ENCODE results near the gene FRG2B. TPM values are rescaled to one million over a fixed set of nuclear protein-coding genes. Genes with fewer than 3 reads are reported as not detected.
"Not testable (repeated sequence)": the region's sequence is repeated elsewhere in the genome, so short reads cannot be mapped to it uniquely, and the experiment has no call there.

FRG2B gene
- total and polyA plus RNA-seq, 2 of the 8 experiments (the other 6 are each of a cell fraction or from before 2014, with no cell fraction given) = not detected

DNA sequence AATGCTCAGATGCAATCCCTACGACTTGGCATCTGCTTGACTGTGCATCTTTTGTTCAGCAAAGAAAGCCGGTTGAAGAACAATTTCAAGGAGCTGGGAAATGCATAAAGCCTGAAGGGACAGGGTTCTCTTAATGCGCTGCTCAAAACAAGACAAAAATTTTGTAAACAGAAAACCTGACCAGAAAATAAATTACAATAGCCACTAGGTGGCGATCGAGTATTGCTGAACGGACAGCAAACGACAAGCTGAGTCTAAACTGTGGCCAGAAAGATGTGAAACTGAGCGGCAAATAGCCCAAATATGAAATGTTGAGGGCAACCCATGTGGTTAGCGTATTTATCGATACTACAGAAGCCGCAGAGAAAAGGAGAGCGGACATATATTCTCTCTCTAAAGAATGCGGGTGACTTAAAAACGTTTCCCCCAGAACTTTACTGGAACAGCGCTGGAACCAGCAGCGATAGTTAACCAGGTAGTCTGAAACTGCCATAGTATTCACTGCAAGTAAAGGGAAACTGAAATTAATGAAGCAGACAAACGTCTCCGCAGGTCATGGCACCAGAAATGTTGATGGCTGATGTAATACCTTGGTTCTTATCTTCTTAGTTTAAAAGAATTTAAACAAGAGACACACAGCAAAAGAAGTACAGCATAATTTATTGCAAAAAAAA is 20.6 kb upstream of the FRG2B start:
- H3K4ac ChIP-seq (replicated peaks; ENCODE audit: insufficient read length, low read depth, low read length); H3K36me3 ChIP-seq (ENCODE audit: control insufficient read depth in 2 of 4, insufficient read depth in 4 of 4, low read length in 3 of 4); H4K20me1 ChIP-seq (replicated peaks in 1 of 2; ENCODE audit: control insufficient read depth in 1 of 2, insufficient read depth in 2 of 2, low read length in 2 of 2); H4K5ac ChIP-seq (ENCODE audit: insufficient read length, low read depth, low read length); DNase-seq (ENCODE audit: low read depth in 1 of 2, low spot score in 2 of 2); H3K4me2 ChIP-seq (ENCODE audit: insufficient read depth in 1 of 2, low read depth in 2 of 2, low read length in 2 of 2); H3K79me1 ChIP-seq (ENCODE audit: low read depth, low read length); H3K79me2 ChIP-seq (ENCODE audit: control insufficient read depth in 1 of 2, insufficient read depth in 2 of 2, low read length in 2 of 2); CTCF ChIA-PET (ENCODE audit: partially characterized antibody); H2AFZ ChIP-seq (ENCODE audit: low read length); H3K23me2 ChIP-seq (ENCODE audit: low read depth, low read length); POLR2A ChIA-PET (ENCODE audit: partially characterized antibody); H2BK12ac ChIP-seq (ENCODE audit: low read depth, low read length); H4K91ac ChIP-seq (replicated peaks; ENCODE audit: insufficient read length, low read length); H3K9me3 ChIP-seq (ENCODE audit: insufficient read depth in 2 of 2, low read depth in 1 of 2, low read length in 1 of 2); H2AK5ac ChIP-seq (ENCODE audit: low read depth, low read length); H3K27ac ChIP-seq (ENCODE audit: low read depth, low read length); H2BK120ac ChIP-seq (replicated peaks; ENCODE audit: low read depth, low read length); H3K56ac ChIP-seq (replicated peaks; ENCODE audit: insufficient read length, low read depth, low read length); H3K14ac ChIP-seq (ENCODE audit: insufficient read length); H3K27me3 ChIP-seq (replicated peaks in 1 of 4; ENCODE audit: control insufficient read depth in 3 of 4, extremely low read depth in 1 of 4, insufficient read depth in 3 of 4, low read length in 3 of 4); H3K4me3 ChIP-seq (ENCODE audit: extremely low read depth in 1 of 4, insufficient read depth in 2 of 4, low read depth in 3 of 4, low read length in 4 of 4); H2BK15ac ChIP-seq (ENCODE audit: low read length); H2BK20ac ChIP-seq (ENCODE audit: low read length); H3K23ac ChIP-seq (ENCODE audit: insufficient read length); H4K8ac ChIP-seq (ENCODE audit: extremely low read depth, insufficient read depth, low read length); FAIRE-seq; H3K9ac ChIP-seq (replicated peaks in 1 of 4; ENCODE audit: extremely low read depth in 1 of 4, low read depth in 3 of 4, low read length in 3 of 4); H3K18ac ChIP-seq (ENCODE audit: extremely low read depth, low read length); H2BK5ac ChIP-seq (ENCODE audit: low read depth, low read length); H3K4me1 ChIP-seq (replicated peaks in 1 of 4; ENCODE audit: control insufficient read depth in 3 of 4, insufficient read depth in 4 of 4, low read length in 3 of 4): not testable (repeated sequence)
- 46% methylated on average over 10 of the region's 18 CpGs; no CpG with 5 or more reads in 1 of the 2 experiments for WGBS, 2 experiments (ENCODE audit: extremely low coverage in 1 of 2, insufficient coverage in 1 of 2, insufficient read length in 1 of 2, insufficient replicate concordance in 2 of 2, low coverage in 1 of 2, low lambda C conversion rate in 2 of 2, missing lambda C conversion rate in 1 of 2)

DNA sequence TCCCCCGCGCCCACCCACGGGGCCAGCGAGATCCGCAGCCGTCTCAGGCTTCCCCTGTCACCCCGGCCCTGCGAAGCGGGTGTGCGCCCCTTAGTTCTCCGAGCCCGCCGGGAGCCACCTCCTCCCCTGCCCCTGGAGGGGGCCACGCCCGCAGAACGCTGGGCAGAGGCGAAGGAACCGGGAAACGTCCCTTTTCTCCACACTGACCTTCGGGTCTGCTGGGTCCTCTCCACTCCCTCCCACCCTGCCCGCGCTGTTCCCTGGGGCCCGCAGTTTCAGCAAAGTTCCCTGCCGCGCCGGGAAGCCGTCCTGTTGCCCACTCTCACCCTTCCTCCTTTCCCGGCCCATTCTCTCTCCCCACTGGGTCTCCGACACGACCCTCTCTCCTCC is 11.2 kb upstream of the FRG2B start:
- H4K20me1 ChIP-seq (replicated peaks in 1 of 2; ENCODE audit: control insufficient read depth in 1 of 2, insufficient read depth in 2 of 2, low read length in 2 of 2); H3K18ac ChIP-seq (ENCODE audit: extremely low read depth, low read length); H2BK5ac ChIP-seq (ENCODE audit: low read depth, low read length); H3K23ac ChIP-seq (ENCODE audit: insufficient read length); H3K4me3 ChIP-seq (ENCODE audit: extremely low read depth in 1 of 4, insufficient read depth in 2 of 4, low read depth in 3 of 4, low read length in 4 of 4); H3K9ac ChIP-seq (replicated peaks in 1 of 4; ENCODE audit: extremely low read depth in 1 of 4, low read depth in 3 of 4, low read length in 3 of 4); H3K23me2 ChIP-seq (ENCODE audit: low read depth, low read length); H2BK15ac ChIP-seq (ENCODE audit: low read length); FAIRE-seq; CTCF ChIA-PET (ENCODE audit: partially characterized antibody); H4K91ac ChIP-seq (replicated peaks; ENCODE audit: insufficient read length, low read length); H2BK20ac ChIP-seq (ENCODE audit: low read length); H4K5ac ChIP-seq (ENCODE audit: insufficient read length, low read depth, low read length); H3K4me1 ChIP-seq (replicated peaks in 1 of 4; ENCODE audit: control insufficient read depth in 3 of 4, insufficient read depth in 4 of 4, low read length in 3 of 4); DNase-seq (ENCODE audit: low read depth in 1 of 2, low spot score in 2 of 2); H2BK12ac ChIP-seq (ENCODE audit: low read depth, low read length); H3K27ac ChIP-seq (ENCODE audit: low read depth, low read length); H3K56ac ChIP-seq (replicated peaks; ENCODE audit: insufficient read length, low read depth, low read length); H3K79me2 ChIP-seq (ENCODE audit: control insufficient read depth in 1 of 2, insufficient read depth in 2 of 2, low read length in 2 of 2); H3K4ac ChIP-seq (replicated peaks; ENCODE audit: insufficient read length, low read depth, low read length); H3K36me3 ChIP-seq (ENCODE audit: control insufficient read depth in 2 of 4, insufficient read depth in 4 of 4, low read length in 3 of 4); H3K4me2 ChIP-seq (ENCODE audit: insufficient read depth in 1 of 2, low read depth in 2 of 2, low read length in 2 of 2); H2AFZ ChIP-seq (ENCODE audit: low read length); H3K27me3 ChIP-seq (replicated peaks in 1 of 4; ENCODE audit: control insufficient read depth in 3 of 4, extremely low read depth in 1 of 4, insufficient read depth in 3 of 4, low read length in 3 of 4); POLR2A ChIA-PET (ENCODE audit: partially characterized antibody); H3K14ac ChIP-seq (ENCODE audit: insufficient read length); H3K79me1 ChIP-seq (ENCODE audit: low read depth, low read length); H4K8ac ChIP-seq (ENCODE audit: extremely low read depth, insufficient read depth, low read length); H2BK120ac ChIP-seq (replicated peaks; ENCODE audit: low read depth, low read length); H2AK5ac ChIP-seq (ENCODE audit: low read depth, low read length); H3K9me3 ChIP-seq (ENCODE audit: insufficient read depth in 2 of 2, low read depth in 1 of 2, low read length in 1 of 2): not testable (repeated sequence)
- WGBS, 2 experiments (ENCODE audit: extremely low coverage in 1 of 2, insufficient coverage in 1 of 2, insufficient read length in 1 of 2, insufficient replicate concordance in 2 of 2, low coverage in 1 of 2, low lambda C conversion rate in 2 of 2, missing lambda C conversion rate in 1 of 2) = no CpG with 5 or more reads among the region's 30 CpGs
